Activated gamma-delta T cell (primary cell): ENCODE results near the gene F10.

ENCODE experiments used
- DNase-seq: peaks from one replicate; lab custom pipeline; 2025; lab: John Stamatoyannopoulos, UW

The F10 gene

GRCh38 chr13:113086991-113087922 is 35.3 kb upstream of the F10 start:
- DNase-seq: no peak

DNA sequence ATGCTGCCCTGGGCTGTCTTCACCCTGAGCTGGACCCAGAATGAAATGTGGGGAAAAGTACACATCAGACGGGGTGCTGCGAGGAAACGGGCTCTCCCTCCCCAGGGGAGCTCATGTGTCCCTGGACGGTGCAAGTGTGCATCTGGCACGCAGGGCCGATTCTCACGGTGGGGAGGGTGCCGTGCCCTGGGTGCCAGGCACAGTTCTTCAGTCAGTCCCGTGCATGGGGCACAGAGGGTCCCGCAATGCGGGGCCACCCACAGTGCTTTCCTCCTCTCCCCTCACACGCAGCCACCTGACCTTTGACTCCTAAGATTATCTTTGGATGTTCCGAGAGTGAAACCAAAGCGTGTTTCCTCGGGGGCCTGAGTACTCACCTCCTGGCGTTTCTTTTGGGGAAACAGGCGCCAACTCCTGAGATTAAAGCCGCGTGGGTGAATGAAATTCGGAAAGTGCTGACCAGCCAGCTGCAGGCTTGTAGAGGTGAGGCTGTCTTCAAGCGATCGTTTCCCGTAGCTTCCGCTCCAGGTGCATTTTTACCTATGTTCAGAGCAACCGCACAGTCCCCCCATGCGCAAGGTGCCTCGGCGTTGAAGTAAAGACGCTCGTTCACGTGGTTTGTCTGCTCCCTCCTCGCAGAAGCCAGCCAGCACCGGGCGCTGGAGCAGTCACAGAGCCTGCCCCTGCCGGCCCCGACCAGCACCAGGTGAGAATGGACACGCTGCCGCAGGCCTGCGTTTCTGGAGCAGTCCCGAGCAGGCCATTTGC is 34.5 kb upstream of the F10 start:
- DNase-seq: no peak

- DNase-seq: no peak
Measured at GRCh38 chr13:113088691-113089020, 33.9 kb upstream of the F10 start.

DNA sequence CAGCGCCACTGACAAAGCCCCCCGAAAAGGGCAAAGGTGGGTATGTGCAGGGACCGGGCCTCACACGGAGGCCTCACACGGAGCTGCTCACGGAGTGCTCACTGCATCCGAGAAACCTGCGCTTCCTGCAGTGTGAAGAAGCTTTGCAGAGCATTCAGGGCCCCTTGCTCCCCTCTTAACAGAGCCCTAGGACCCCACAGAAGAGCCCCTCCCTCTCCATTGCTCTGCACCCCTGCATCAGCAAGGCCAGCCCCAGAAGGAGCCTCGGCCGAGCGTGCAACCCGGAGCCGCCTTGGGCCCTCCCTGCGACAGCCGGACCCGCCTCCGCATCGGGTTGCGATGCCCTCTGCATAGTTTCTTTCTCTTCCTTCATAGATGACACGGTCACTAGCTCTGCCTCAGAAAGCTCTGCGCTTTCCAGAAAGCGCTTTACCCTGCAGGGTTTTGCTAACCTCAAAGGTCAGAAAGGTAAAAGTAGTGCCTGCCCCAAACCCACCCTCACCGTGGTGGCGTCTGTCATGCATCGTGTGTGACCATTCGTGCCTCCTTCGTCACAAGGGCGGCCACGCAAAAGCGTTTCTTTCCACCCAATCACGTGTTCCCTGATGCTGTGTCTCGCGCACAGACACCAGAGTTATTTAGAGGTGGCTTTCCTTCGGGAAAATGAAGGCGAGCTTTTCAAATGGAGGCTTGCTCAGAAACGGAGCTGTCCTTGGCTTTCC is 32.7 kb upstream of the F10 start:
- no peak for DNase-seq

DNA sequence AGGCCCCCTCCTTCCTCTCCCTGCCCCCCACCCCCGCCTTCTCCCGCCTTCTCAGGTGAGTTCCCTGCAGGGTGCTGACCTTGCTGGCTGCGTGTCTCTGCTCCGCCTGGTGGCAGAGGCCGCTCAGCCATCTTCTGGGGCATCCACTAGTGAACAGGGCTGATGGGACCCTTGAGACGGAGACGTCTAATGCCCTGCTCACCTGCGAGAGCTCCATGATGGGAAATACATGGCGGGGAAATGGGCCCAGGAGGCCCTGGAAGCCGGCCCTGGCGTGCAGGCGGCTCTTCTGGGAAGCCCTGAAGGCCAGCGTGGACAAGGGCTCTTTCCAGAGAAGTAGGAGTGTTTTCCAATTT is 32.2 kb upstream of the F10 start:
- no peak for DNase-seq

DNA sequence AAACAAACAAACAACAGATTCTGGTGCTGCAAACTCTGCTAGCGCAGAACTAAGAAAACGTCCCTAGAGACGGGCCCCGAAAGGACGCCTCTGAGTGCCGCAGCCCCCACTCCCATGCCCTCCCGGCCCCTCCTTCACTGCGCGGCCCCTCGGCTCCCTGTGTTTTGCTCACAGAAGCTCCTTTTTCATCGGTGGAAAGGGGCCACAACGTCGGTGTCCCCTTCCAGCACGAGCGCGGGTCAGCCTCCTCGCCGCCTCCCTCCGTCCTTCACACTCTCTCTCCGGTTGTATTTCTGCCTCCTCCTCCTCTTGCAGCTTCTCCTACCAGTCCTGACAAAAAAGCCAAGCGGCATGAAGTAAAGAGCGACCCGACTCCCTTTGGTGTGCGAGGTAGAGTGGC is 31.8 kb upstream of the F10 start:
- no peak for DNase-seq

- no peak for DNase-seq
Measured at GRCh38 chr13:113091211-113091771, 31.3 kb upstream of the F10 start.

- no peak for DNase-seq
Measured at GRCh38 chr13:113091891-113092775, 30.5 kb upstream of the F10 start.

GRCh38 chr13:113092776-113093579 is 29.6 kb upstream of the F10 start:
- DNase-seq: no peak

- DNase-seq: no peak
Measured at GRCh38 chr13:113093580-113094409, 28.8 kb upstream of the F10 start.

- no peak for DNase-seq
Measured at GRCh38 chr13:113094410-113094800, 28.2 kb upstream of the F10 start.

DNA sequence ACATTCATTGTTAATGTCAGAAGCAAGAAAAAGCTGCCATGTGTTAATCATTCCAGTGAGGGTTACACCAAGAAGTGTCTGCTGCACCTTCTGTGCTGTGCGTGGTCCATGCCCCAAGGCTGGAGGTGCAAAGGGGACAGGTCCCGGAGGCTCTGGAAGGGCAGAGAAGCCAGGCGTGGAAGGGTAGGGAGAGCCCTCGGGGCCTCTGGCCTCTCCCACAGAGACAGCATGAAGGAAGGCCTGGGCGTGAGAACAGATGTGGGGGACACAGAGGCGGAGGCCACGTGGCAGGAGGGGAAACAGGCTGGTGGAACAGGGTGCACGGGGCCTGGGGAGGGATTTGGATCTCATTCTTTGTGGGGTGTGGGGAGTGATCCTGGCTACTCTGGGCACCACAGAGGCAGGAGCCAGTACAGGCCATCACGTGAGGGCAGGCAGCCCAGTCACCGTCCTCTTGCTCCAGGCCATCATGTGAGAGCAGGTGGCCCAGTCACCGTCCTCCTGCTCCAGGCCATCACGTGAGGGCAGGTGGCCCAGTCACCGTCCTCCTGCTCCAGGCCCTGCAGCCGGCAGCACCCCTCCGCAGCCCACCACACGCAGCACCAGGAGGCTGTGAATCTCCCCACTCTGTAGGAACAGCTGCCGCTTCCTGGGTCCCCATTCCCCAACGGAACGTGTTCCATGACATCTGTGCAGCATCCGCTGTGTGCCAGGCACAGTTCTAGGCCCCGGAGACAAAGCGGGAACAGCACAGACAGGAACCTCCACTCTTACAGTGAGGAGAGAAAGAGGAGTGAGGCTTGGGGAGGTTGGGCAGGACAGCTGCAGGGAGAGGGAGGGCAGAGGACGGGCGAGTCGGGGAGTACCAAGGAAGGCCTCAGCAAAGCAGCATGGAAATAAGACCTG is 27.2 kb upstream of the F10 start:
- DNase-seq: no peak

DNA sequence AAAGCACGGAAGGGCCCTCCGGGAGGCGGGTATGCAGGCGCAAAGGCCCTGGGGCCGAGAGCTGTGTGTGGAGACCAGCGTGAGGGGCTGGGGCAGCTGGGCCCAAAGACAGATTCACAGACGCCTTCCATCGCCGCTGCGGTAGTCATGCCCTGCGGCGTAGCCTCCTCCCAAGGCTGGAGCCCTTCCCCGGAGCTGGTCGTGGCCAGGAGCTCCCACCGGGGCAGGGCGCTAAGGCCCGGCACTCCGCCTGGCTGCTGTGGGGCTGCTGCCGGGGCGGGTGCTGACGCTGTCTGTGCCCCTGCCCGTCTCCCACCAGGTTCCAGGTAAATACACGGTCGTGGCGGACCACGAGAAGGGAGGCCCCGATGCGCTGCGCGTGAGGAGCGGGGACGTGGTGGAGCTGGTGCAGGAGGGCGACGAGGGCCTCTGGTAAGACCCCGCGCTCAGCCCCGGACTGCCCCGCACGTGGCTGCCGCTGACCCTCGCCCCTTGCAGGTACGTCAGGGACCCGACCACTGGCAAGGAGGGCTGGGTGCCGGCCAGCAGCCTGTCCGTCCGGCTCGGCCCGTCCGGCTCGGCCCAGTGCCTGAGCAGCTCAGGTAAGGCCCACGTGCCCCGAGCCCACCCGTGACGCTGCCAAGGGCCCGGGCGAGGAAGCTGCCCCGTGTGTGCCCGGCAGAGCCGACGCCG is 26.4 kb upstream of the F10 start:
- no peak for DNase-seq

DNA sequence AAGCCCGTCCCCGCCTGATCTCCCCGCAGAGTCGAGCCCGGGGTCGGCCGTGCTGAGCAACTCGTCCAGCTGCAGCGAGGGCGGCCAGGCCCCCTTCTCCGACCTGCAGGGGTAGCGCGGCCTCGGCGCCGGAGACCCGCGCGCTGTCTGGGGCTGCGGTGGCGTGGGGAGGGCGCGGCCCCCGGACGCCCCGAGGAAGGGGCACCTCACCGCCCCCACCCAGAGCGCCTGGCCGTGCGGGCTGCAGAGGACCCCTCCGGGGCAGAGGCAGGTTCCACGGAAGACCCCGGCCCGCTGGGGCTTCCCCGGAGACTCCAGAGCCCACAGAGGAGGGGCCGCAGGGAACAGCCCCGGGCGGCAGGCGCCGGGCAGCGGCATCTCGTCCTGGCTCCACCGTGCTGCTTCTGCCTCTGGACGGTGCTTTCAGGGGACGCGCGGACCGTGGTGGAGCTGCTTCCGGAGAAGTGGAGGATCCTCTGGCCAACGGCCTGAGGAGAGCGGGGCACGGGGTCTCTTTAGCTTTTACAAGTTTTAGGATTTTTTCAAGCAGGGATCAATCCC is 25.8 kb upstream of the F10 start:
- no peak for DNase-seq

DNA sequence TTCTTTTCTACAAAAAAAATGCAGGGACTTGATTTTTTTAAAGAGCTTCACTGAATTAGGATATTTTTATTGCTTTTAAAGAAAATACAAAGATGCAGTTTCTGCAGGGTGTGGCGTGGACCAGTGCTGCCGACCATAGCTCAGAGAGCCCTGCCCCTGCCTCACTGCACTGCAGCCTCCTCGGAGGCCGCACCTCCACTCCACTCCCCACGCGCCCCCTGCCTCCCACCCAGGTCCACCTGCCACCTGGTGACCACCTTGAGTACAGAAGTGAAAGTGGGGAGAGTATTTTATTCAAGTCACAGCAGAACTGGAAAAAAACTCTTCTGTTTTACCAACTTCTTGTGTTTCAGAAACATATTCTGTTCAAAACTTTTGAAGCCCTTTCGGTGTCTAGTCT is 24.9 kb upstream of the F10 start:
- no peak for DNase-seq

- no peak for DNase-seq
Measured at GRCh38 chr13:113098162-113098732, 24.4 kb upstream of the F10 start.

- no peak for DNase-seq
Measured at GRCh38 chr13:113099142-113099541, 23.5 kb upstream of the F10 start.
